A549 (cell line): ENCODE results near the gene SPTLC3. TPM values are rescaled to one million over a fixed set of nuclear protein-coding genes. Genes with fewer than 3 reads are reported as not detected.

Source experiments
- ATAC-seq, 2 experiments: fragments of 200-7000 bp in 1 of 2; fragments of >200 bp in 1 of 2; cut with Nextera tagmentation in 1 of 2; cut with Tn5 transposase in 1 of 2; 3 replicates each; pipeline versions ENCODE4 v1.8.0 to v1.9.1; 2018 to 2020; ENCODE audit warnings: mild to moderate bottlenecking in 1 of 2, moderate library complexity in 1 of 2
- CTCF ChIA-PET: fragments of 300-600 bp; sonication (Branson Sonifier 250); formaldehyde crosslinking; extraction: SDS; loops from one replicate; lab custom pipeline; 2021; ENCODE audit warnings: antibody characterized with exemption, inconsistent platforms; lab: Yijun Ruan, JAX
- POLR2A ChIA-PET: fragments of 350-600 bp; formaldehyde crosslinking; extraction: SDS; loops from one replicate; lab custom pipeline; 2021; ENCODE audit warnings: antibody characterized with exemption, inconsistent platforms; lab: Yijun Ruan, JAX
- DNase-seq, 2 experiments: peaks; one replicate each; pipeline versions ENCODE4 v3.0.0 to v3.0.0-alpha.2; 2011 to 2016; ENCODE audit warnings: low read depth in 1 of 2, low spot score in 1 of 2
- FAIRE-seq: peaks from 2 replicates; lab custom pipeline; 2011; peaks lifted over from hg19 to GRCh38; lab: Jason Lieb, UNC
- H3K27ac ChIP-seq, 2 experiments: fragments of >200 bp; sonication (Bioruptor Twin); formaldehyde crosslinking; 3 replicates each; pipeline ENCODE4 v1.5.1; 2016 to 2017
- H3K4me1 ChIP-seq: fragments of >200 bp; sonication (Bioruptor Twin); formaldehyde crosslinking; 3 replicates; pipeline ENCODE4 v1.6.1; 2016
- H3K4me2 ChIP-seq: fragments of >200 bp; sonication (Bioruptor Twin); formaldehyde crosslinking; 3 replicates; pipeline ENCODE4 v1.6.1; 2016
- H3K4me3 ChIP-seq: fragments of >200 bp; sonication (Bioruptor Twin); formaldehyde crosslinking; 3 replicates; pipeline ENCODE4 v1.5.1; 2016
- H3K9me3 ChIP-seq: fragments of >200 bp; sonication (Bioruptor Twin); formaldehyde crosslinking; 3 replicates; pipeline ENCODE4 v1.6.1; 2016
- BHLHE40 ChIP-seq: IDR thresholded peaks from 2 replicates; pipeline ENCODE4 v1.6.1; 2012; ENCODE audit warnings: low read depth, low read length, inconsistent platforms
- CBX2 ChIP-seq: fragments of 200-600 bp; sonication (generic); IDR thresholded peaks from 2 replicates; pipeline ENCODE4 v1.6.1; 2016; ENCODE audit warnings: low read depth, mild to moderate bottlenecking, borderline replicate concordance
- CBX8 ChIP-seq: fragments of 200-600 bp; sonication (generic); IDR thresholded peaks from 2 replicates; pipeline ENCODE4 v1.6.1; 2016
- CEBPB ChIP-seq, 2 experiments: fragments of >200 bp in 1 of 2; sonication (Bioruptor Twin) in 1 of 2; formaldehyde crosslinking in 1 of 2; IDR thresholded peaks; 2 replicates each; pipeline ENCODE4 v1.6.1; 2012 to 2016
- CHD2 ChIP-seq: fragments of 150-350 bp; IDR thresholded peaks from 2 replicates; pipeline ENCODE4 v1.6.1; 2014; ENCODE audit warnings: low read length; ENCODE audit not compliant: partially characterized antibody
- EHMT2 ChIP-seq: fragments of 200-600 bp; sonication (generic); IDR thresholded peaks from 2 replicates; pipeline ENCODE4 v1.6.1; 2016; ENCODE audit warnings: antibody characterized with exemption, low read depth, mild to moderate bottlenecking, moderate library complexity
- ESRRA ChIP-seq: fragments of 150-350 bp; IDR thresholded peaks from 2 replicates; pipeline ENCODE4 v1.6.1; 2014; ENCODE audit warnings: mild to moderate bottlenecking, low read length, borderline replicate concordance
- HEYL ChIP-seq: fragments of 250-450 bp; sonication (Bioruptor Pico); IDR thresholded peaks from 2 replicates; pipeline ENCODE4 v1.8.0; 2021; ENCODE audit warnings: mild to moderate bottlenecking, moderate library complexity
- HOXB13 ChIP-seq: fragments of 250-450 bp; sonication (Bioruptor Pico); IDR thresholded peaks from 2 replicates; pipeline ENCODE4 v1.5.0; 2020; ENCODE audit warnings: low read depth, mild to moderate bottlenecking, moderate library complexity
- HOXB5 ChIP-seq: fragments of 250-450 bp; sonication (Bioruptor Pico); IDR thresholded peaks from 2 replicates; pipeline ENCODE4 v1.5.0; 2020; ENCODE audit warnings: mild to moderate bottlenecking, moderate library complexity
- JUN ChIP-seq, 2 experiments: fragments of >200 bp; sonication (Bioruptor Twin); formaldehyde crosslinking; IDR thresholded peaks; 2 replicates in 1 of 2; 3 replicates in 1 of 2; pipeline ENCODE4 v1.6.1; 2016 to 2017
- JUNB ChIP-seq: fragments of >200 bp; sonication (Bioruptor Twin); formaldehyde crosslinking; IDR thresholded peaks from 2 replicates; pipeline ENCODE4 v1.6.1; 2016
- KDM1A ChIP-seq: fragments of 200-600 bp; sonication (generic); IDR thresholded peaks from 2 replicates; pipeline ENCODE4 v1.6.1; 2016; ENCODE audit warnings: low read depth, mild to moderate bottlenecking
- KDM5A ChIP-seq: fragments of 200-600 bp; sonication (generic); IDR thresholded peaks from 2 replicates; pipeline ENCODE4 v1.6.1; 2016; ENCODE audit warnings: antibody characterized with exemption, mild to moderate bottlenecking
- MAZ ChIP-seq: fragments of 150-350 bp; IDR thresholded peaks from 2 replicates; pipeline ENCODE4 v1.6.1; 2014; ENCODE audit warnings: antibody characterized with exemption, low read depth, low read length, borderline replicate concordance
- MYC ChIP-seq: IDR thresholded peaks from 2 replicates; pipeline ENCODE4 v1.6.1; 2012; ENCODE audit warnings: mild to moderate bottlenecking, inconsistent platforms, low read length, improper control_type of control experiment, borderline replicate concordance
- PHF8 ChIP-seq: fragments of 200-600 bp; sonication (generic); IDR thresholded peaks from 2 replicates; pipeline ENCODE4 v1.6.1; 2016; ENCODE audit warnings: low read depth, mild to moderate bottlenecking, antibody characterized with exemption, moderate library complexity, borderline replicate concordance
- POLR2A ChIP-seq: IDR thresholded peaks from 2 replicates; pipeline ENCODE4 v1.6.1; 2012; ENCODE audit warnings: mild to moderate bottlenecking, low read length
- RAD21 ChIP-seq, 2 experiments: fragments of >200 bp in 1 of 2; sonication (Bioruptor Twin) in 1 of 2; formaldehyde crosslinking in 1 of 2; IDR thresholded peaks in 1 of 2; conservative IDR thresholded peaks in 1 of 2; 2 replicates in 1 of 2; 3 replicates in 1 of 2; pipeline ENCODE4 v1.6.1; 2012 to 2018; ENCODE audit warnings: inconsistent platforms in 1 of 2
- RARB ChIP-seq: fragments of 250-450 bp; sonication (Bioruptor Pico); IDR thresholded peaks from 2 replicates; pipeline ENCODE4 v1.8.0; 2021; ENCODE audit warnings: mild to moderate bottlenecking, moderate library complexity
- RNF2 ChIP-seq: fragments of 200-600 bp; sonication (generic); IDR thresholded peaks from 2 replicates; pipeline ENCODE4 v1.6.1; 2016; ENCODE audit warnings: low read depth, mild to moderate bottlenecking, antibody characterized with exemption, moderate library complexity, borderline replicate concordance
- SREBF2 ChIP-seq: fragments of 450-650 bp; IDR thresholded peaks from 2 replicates; pipeline ENCODE4 v1.6.1; 2014; ENCODE audit warnings: mild to moderate bottlenecking, moderate library complexity
- TFCP2L1 ChIP-seq: fragments of 250-450 bp; sonication (Bioruptor Pico); IDR thresholded peaks from 2 replicates; pipeline ENCODE4 v1.5.0; 2021; ENCODE audit warnings: mild to moderate bottlenecking
- TP53 ChIP-seq: fragments of 250-450 bp; sonication (Bioruptor Pico); IDR thresholded peaks from 2 replicates; pipeline ENCODE4 v1.5.0; 2021; ENCODE audit warnings: mild to moderate bottlenecking, moderate library complexity
- ZFP36 ChIP-seq: fragments of 450-650 bp; IDR thresholded peaks from 2 replicates; pipeline ENCODE4 v1.6.1; 2014; ENCODE audit warnings: borderline replicate concordance; ENCODE audit not compliant: partially characterized antibody
- ZNF302 ChIP-seq: fragments of 250-450 bp; sonication (Bioruptor Pico); IDR thresholded peaks from 2 replicates; pipeline ENCODE4 v1.9.0; 2021; ENCODE audit warnings: inconsistent platforms, mild to moderate bottlenecking, moderate library complexity
- WGBS: methylation state at CpG from one replicate; pipeline ENCODE4 v1.1.6; 2017; ENCODE audit errors: missing lambda C conversion rate; 5-methylcytosine and 5-hydroxymethylcytosine counted together
- polyA plus RNA-seq, 4 experiments: library from polyadenylated mRNA; depleted of rRNA in 3 of 4; stranded (reverse); fragments of >200 nt; fragmentation: RNase III in 1 of 4; extraction: RNeasy Plus Mini Kit Qiagen cat#74134 plus additional on column Dnase treatment in 1 of 4; gene quantifications; 2 replicates in 3 of 4; 3 replicates in 1 of 4; pipeline ENCODE4 v1.2.3, GENCODE V29; 2011 to 2017
- TF ChIP-seq, protein P1 (sequence below): fragments of 250-450 bp; sonication (Bioruptor Pico); IDR thresholded peaks from 2 replicates; pipeline ENCODE4 v1.5.0; 2021; ENCODE audit warnings: mild to moderate bottlenecking, moderate library complexity, borderline replicate concordance
- TF ChIP-seq, protein P2 (sequence below): IDR thresholded peaks from 2 replicates; pipeline ENCODE4 v1.6.1; 2012; ENCODE audit warnings: low read depth, borderline replicate concordance
- TF ChIP-seq, protein P3 (sequence below): fragments of 200-600 bp; sonication (generic); IDR thresholded peaks from 2 replicates; pipeline ENCODE4 v1.6.1; 2016; ENCODE audit warnings: antibody characterized with exemption, mild to moderate bottlenecking, moderate library complexity
- TF ChIP-seq, protein P4 (sequence below): IDR thresholded peaks from 2 replicates; pipeline ENCODE4 v1.6.1; 2012
- TF ChIP-seq, protein P5 (sequence below): fragments of 250-450 bp; sonication (Bioruptor Pico); IDR thresholded peaks from 2 replicates; pipeline ENCODE4 v1.5.0; 2020; ENCODE audit warnings: low read depth, mild to moderate bottlenecking, moderate library complexity
- TF ChIP-seq, protein P6 (sequence below): fragments of >200 bp; sonication (Bioruptor Twin); formaldehyde crosslinking; IDR thresholded peaks from 2 replicates; pipeline ENCODE4 v1.6.1; 2016

The SPTLC3 gene
- polyA plus RNA-seq, 2 of the 4 experiments (the other 2 are of a cell fraction), result 0.10 to 0.57 TPM

DNA sequence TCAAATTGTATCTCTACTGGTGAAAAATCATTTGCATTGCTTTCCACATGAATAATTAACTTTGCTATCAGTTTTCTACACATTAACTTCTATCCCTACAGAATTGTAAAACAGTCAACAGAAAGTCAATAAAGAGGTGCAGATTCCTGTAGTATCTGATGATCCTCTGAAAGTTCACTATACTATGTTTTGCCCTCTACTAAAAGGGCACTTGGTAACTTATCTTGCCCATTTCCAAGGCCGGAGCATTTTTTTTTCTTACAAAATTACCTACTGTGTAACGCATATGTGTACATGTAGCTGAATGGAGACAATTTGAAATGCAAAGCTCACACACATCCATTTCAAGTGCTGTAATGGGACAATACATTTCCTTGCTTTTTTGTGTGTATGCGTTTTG is 9.6 kb upstream of the SPTLC3 start:
- TF ChIP-seq HOXB13 (no peak), TFCP2L1 (CRISPR knock-in tag) (no peak), ZFP36 (no peak), HEYL (CRISPR knock-in tag) (no peak), KDM5A (no peak), CEBPB (IDR thresholded peaks at IDR 0.05) (no peak), ZNF302 (no peak), RNF2 (no peak), JUNB (no peak), RARB (no peak), TP53 (CRISPR knock-in tag) (no peak), CHD2 (no peak), RAD21 (conservative IDR thresholded peaks at IDR 0.05 in 1 of 2, IDR thresholded peaks at IDR 0.05 in 1 of 2) (no peak), BHLHE40 (no peak), POLR2A (no peak), CBX8 (no peak)
- TF ChIP-seq, protein P1, sequence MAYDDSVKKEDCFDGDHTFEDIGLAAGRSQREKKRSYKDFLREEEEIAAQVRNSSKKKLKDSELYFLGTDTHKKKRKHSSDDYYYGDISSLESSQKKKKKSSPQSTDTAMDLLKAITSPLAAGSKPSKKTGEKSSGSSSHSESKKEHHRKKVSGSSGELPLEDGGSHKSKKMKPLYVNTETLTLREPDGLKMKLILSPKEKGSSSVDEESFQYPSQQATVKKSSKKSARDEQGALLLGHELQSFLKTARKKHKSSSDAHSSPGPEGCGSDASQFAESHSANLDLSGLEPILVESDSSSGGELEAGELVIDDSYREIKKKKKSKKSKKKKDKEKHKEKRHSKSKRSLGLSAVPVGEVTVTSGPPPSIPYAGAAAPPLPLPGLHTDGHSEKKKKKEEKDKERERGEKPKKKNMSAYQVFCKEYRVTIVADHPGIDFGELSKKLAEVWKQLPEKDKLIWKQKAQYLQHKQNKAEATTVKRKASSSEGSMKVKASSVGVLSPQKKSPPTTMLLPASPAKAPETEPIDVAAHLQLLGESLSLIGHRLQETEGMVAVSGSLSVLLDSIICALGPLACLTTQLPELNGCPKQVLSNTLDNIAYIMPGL (CRISPR knock-in tag), result no peak
- TF ChIP-seq, protein P2, sequence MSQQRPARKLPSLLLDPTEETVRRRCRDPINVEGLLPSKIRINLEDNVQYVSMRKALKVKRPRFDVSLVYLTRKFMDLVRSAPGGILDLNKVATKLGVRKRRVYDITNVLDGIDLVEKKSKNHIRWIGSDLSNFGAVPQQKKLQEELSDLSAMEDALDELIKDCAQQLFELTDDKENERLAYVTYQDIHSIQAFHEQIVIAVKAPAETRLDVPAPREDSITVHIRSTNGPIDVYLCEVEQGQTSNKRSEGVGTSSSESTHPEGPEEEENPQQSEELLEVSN, result no peak
- TF ChIP-seq, protein P3, sequence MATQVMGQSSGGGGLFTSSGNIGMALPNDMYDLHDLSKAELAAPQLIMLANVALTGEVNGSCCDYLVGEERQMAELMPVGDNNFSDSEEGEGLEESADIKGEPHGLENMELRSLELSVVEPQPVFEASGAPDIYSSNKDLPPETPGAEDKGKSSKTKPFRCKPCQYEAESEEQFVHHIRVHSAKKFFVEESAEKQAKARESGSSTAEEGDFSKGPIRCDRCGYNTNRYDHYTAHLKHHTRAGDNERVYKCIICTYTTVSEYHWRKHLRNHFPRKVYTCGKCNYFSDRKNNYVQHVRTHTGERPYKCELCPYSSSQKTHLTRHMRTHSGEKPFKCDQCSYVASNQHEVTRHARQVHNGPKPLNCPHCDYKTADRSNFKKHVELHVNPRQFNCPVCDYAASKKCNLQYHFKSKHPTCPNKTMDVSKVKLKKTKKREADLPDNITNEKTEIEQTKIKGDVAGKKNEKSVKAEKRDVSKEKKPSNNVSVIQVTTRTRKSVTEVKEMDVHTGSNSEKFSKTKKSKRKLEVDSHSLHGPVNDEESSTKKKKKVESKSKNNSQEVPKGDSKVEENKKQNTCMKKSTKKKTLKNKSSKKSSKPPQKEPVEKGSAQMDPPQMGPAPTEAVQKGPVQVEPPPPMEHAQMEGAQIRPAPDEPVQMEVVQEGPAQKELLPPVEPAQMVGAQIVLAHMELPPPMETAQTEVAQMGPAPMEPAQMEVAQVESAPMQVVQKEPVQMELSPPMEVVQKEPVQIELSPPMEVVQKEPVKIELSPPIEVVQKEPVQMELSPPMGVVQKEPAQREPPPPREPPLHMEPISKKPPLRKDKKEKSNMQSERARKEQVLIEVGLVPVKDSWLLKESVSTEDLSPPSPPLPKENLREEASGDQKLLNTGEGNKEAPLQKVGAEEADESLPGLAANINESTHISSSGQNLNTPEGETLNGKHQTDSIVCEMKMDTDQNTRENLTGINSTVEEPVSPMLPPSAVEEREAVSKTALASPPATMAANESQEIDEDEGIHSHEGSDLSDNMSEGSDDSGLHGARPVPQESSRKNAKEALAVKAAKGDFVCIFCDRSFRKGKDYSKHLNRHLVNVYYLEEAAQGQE, result no peak
- FAIRE-seq (no peak), DNase-seq (no peak), ATAC-seq (no peak)
- Histone ChIP-seq H3K4me3 (no peak overlapping the region), H3K27ac (no peak overlapping the region), H3K9me3 (no peaks in the 10 kb centered on the region), H3K4me1 (no peaks in the 10 kb centered on the region), H3K4me2 (no peak overlapping the region)
- WGBS, result 70% methylated on average over 3 of the region's 3 CpGs
- CTCF ChIA-PET, result interaction anchor here (1.6 kb wide), 1 partner anchor 14 kb away, joined by 5 read pairs; no protein-coding TSS in a partner anchor
- POLR2A ChIA-PET, result no interaction called here

DNA sequence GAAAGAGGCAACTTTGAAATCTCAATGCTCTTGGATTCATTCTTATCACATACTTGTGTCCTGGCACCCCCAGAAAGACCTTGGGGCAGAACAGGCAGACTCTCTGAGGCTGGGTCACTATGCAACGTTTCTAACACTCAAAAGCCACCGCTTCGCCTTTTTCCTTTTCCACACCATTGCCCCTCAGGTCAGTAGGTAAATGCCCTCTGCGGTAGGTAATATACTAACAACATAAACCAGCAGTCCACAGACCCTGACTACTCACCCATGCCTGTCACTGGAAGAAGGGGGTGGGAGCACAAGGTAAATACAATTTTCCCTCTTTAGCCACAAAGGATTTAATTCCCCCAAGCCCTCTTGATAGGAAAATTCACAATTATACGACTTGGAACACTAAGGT is 6.5 kb upstream of the SPTLC3 start:
- CTCF ChIA-PET, result no interaction called here
- no peak for FAIRE-seq
- H3K4me1 ChIP-seq, result peaks cover 6% of the 10 kb centered on the region; the same call in 2 of the 3 replicates
- H3K27ac ChIP-seq, result no peak overlapping the region
- H3K4me2 ChIP-seq, result no peak overlapping the region
- POLR2A ChIA-PET, result no interaction called here
- no peak overlapping the region for H3K4me3 ChIP-seq
- no peaks in the 10 kb centered on the region for H3K9me3 ChIP-seq
- no peak for ATAC-seq
- DNase-seq, result no peak
- 44% methylated on average over 5 of the region's 5 CpGs for WGBS
- no peak for TF ChIP-seq CBX2
- TF ChIP-seq, protein P4, sequence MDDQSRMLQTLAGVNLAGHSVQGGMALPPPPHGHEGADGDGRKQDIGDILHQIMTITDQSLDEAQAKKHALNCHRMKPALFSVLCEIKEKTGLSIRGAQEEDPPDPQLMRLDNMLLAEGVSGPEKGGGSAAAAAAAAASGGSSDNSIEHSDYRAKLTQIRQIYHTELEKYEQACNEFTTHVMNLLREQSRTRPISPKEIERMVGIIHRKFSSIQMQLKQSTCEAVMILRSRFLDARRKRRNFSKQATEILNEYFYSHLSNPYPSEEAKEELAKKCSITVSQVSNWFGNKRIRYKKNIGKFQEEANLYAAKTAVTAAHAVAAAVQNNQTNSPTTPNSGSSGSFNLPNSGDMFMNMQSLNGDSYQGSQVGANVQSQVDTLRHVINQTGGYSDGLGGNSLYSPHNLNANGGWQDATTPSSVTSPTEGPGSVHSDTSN, result no peak
- TF ChIP-seq ESRRA, result no peak
- TF ChIP-seq ZFP36, result no peak
- no peak for TF ChIP-seq KDM5A
- TF ChIP-seq SREBF2, result no peak
- TF ChIP-seq MYC, result no peak
- TF ChIP-seq, protein P5, sequence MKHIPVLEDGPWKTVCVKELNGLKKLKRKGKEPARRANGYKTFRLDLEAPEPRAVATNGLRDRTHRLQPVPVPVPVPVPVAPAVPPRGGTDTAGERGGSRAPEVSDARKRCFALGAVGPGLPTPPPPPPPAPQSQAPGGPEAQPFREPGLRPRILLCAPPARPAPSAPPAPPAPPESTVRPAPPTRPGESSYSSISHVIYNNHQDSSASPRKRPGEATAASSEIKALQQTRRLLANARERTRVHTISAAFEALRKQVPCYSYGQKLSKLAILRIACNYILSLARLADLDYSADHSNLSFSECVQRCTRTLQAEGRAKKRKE (CRISPR knock-in tag), result no peak
- no peak for TF ChIP-seq PHF8
- no peak for TF ChIP-seq JUN (IDR thresholded peaks at IDR 0.05)
- TF ChIP-seq, protein P6, sequence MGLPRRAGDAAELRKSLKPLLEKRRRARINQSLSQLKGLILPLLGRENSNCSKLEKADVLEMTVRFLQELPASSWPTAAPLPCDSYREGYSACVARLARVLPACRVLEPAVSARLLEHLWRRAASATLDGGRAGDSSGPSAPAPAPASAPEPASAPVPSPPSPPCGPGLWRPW, result no peak
- no peak for TF ChIP-seq KDM1A
- no peak for TF ChIP-seq EHMT2
- TF ChIP-seq MAZ, result no peak
- TF ChIP-seq HOXB5 (CRISPR knock-in tag), result no peak
